ENCODE results near the gene CCDC188.
"Not testable (repeated sequence)": the region's sequence is repeated elsewhere in the genome, so short reads cannot be mapped to it uniquely, and the experiment has no call there.

CCDC188 gene

GRCh38 chr22:20160041-20160440 lies 9.2 kb upstream of the CCDC188 start:
- H3K36me3 ChIP-seq (replicated peaks; ENCODE audit: low read depth, low read length) = no peaks in the 10 kb centered on the region
- no peaks in the 10 kb centered on the region for H3K9me3 ChIP-seq (ENCODE audit: insufficient read depth, low read length)
- H3K4me2 ChIP-seq (ENCODE audit: low read length) = no peak overlapping the region
- H3K27ac ChIP-seq (ENCODE audit: low read length) = no peak overlapping the region
- no peak overlapping the region for H3K4me3 ChIP-seq (ENCODE audit: low read length)
- H3K9ac ChIP-seq (ENCODE audit: low read length) = no peak overlapping the region
- no peaks in the 10 kb centered on the region for H4K20me1 ChIP-seq (ENCODE audit: insufficient read depth, low read length)
- H3K79me2 ChIP-seq (ENCODE audit: low read length) = no peaks in the 10 kb centered on the region
- TF ChIP-seq CTCF (IDR thresholded peaks at IDR 0.05; ENCODE audit: low read depth, low read length) (no peak), EZH2phosphoT487 (IDR thresholded peaks at IDR 0.05; ENCODE audit: low read depth) (no peak)
- peaks cover 21% of the 10 kb centered on the region for H3K27me3 ChIP-seq (ENCODE audit: low read depth, low read length)
- no peaks in the 10 kb centered on the region for H3K4me1 ChIP-seq (ENCODE audit: low read length)
- H2AFZ ChIP-seq (ENCODE audit: low read depth, low read length) = no peak overlapping the region

GRCh38 chr22:20159531-20159930 lies 8.7 kb upstream of the CCDC188 start:
- H3K27ac ChIP-seq (ENCODE audit: low read length); H3K9me3 ChIP-seq (ENCODE audit: insufficient read depth, low read length); H3K4me3 ChIP-seq (ENCODE audit: low read length); H3K79me2 ChIP-seq (ENCODE audit: low read length); H2AFZ ChIP-seq (ENCODE audit: low read depth, low read length); H4K20me1 ChIP-seq (ENCODE audit: insufficient read depth, low read length); H3K36me3 ChIP-seq (replicated peaks; ENCODE audit: low read depth, low read length); H3K9ac ChIP-seq (ENCODE audit: low read length); H3K4me2 ChIP-seq (ENCODE audit: low read length); H3K4me1 ChIP-seq (ENCODE audit: low read length): not testable (repeated sequence)
- H3K27me3 ChIP-seq (ENCODE audit: low read depth, low read length) = peaks cover 21% of the 10 kb centered on the region

- Histone ChIP-seq H3K36me3 (replicated peaks; ENCODE audit: low read depth, low read length) (no peaks in the 10 kb centered on the region), H3K4me2 (ENCODE audit: low read length) (no peak overlapping the region), H3K4me1 (ENCODE audit: low read length) (no peaks in the 10 kb centered on the region), H2AFZ (ENCODE audit: low read depth, low read length) (no peak overlapping the region), H4K20me1 (ENCODE audit: insufficient read depth, low read length) (no peaks in the 10 kb centered on the region), H3K9me3 (ENCODE audit: insufficient read depth, low read length) (no peaks in the 10 kb centered on the region), H3K27me3 (ENCODE audit: low read depth, low read length) (peaks cover 21% of the 10 kb centered on the region), H3K4me3 (ENCODE audit: low read length) (no peak overlapping the region), H3K79me2 (ENCODE audit: low read length) (no peaks in the 10 kb centered on the region), H3K9ac (ENCODE audit: low read length) (no peak overlapping the region), H3K27ac (ENCODE audit: low read length) (no peak overlapping the region)
- TF ChIP-seq CTCF (IDR thresholded peaks at IDR 0.05; ENCODE audit: low read depth, low read length) (no peak), EZH2phosphoT487 (IDR thresholded peaks at IDR 0.05; ENCODE audit: low read depth) (no peak)
Observed at GRCh38 chr22:20159076-20159475, 8.2 kb upstream of the CCDC188 start.

GRCh38 chr22:20158391-20159036 lies 7.7 kb upstream of the CCDC188 start:
- Histone ChIP-seq H3K27ac (ENCODE audit: low read length) (no peak overlapping the region), H2AFZ (ENCODE audit: low read depth, low read length) (no peak overlapping the region), H3K36me3 (replicated peaks; ENCODE audit: low read depth, low read length) (no peaks in the 10 kb centered on the region), H4K20me1 (ENCODE audit: insufficient read depth, low read length) (no peaks in the 10 kb centered on the region), H3K79me2 (ENCODE audit: low read length) (no peaks in the 10 kb centered on the region), H3K4me3 (ENCODE audit: low read length) (no peak overlapping the region), H3K27me3 (ENCODE audit: low read depth, low read length) (peaks cover 21% of the 10 kb centered on the region), H3K9ac (ENCODE audit: low read length) (no peak overlapping the region), H3K4me1 (ENCODE audit: low read length) (no peaks in the 10 kb centered on the region), H3K9me3 (ENCODE audit: insufficient read depth, low read length) (no peaks in the 10 kb centered on the region), H3K4me2 (ENCODE audit: low read length) (no peak overlapping the region)
- TF ChIP-seq EZH2phosphoT487 (IDR thresholded peaks at IDR 0.05; ENCODE audit: low read depth) (no peak), CTCF (IDR thresholded peaks at IDR 0.05; ENCODE audit: low read depth, low read length) (no peak)
